Osteoblast (primary cell): ENCODE measurements around the gene HCN1. TPM values are rescaled to one million over a fixed set of nuclear protein-coding genes. Genes with fewer than 3 reads are reported as not detected.

Experiments
- DNase-seq: peaks from one replicate; pipeline ENCODE4 v3.0.0; 2011; ENCODE audit warnings: low spot score, mixed read lengths; ENCODE audit not compliant: insufficient read length; ENCODE audit errors: missing footprints
- H2AFZ ChIP-seq: 2 replicates; pipeline ENCODE4 v1.6.0; 2011; ENCODE audit warnings: mild to moderate bottlenecking, low read length
- H3K27ac ChIP-seq: 2 replicates; pipeline ENCODE4 v1.5.1; 2011; ENCODE audit warnings: mild to moderate bottlenecking, low read depth, low read length, moderate library complexity
- H3K27me3 ChIP-seq: 2 replicates; pipeline ENCODE4 v1.6.0; 2012; ENCODE audit warnings: mild to moderate bottlenecking, control low read depth, inconsistent platforms, low read length, moderate library complexity; ENCODE audit not compliant: insufficient read depth
- H3K36me3 ChIP-seq: 2 replicates; pipeline ENCODE4 v1.5.1; 2011; ENCODE audit warnings: mild to moderate bottlenecking, low read length, control low read depth, moderate library complexity; ENCODE audit not compliant: insufficient read depth
- H3K4me1 ChIP-seq: 2 replicates; pipeline ENCODE4 v1.5.1; 2011; ENCODE audit warnings: mild to moderate bottlenecking, low read length, control low read depth, moderate library complexity; ENCODE audit not compliant: insufficient read depth
- H3K4me2 ChIP-seq: 2 replicates; pipeline ENCODE4 v1.6.0; 2011; ENCODE audit warnings: mild to moderate bottlenecking, low read length; ENCODE audit not compliant: insufficient read depth
- H3K4me3 ChIP-seq: fragments of 200-600 bp; sonication (generic); 3 replicates; pipeline ENCODE4 v1.5.1; 2012; ENCODE audit warnings: mild to moderate bottlenecking, low read length, inconsistent platforms; ENCODE audit not compliant: insufficient read depth
- H3K79me2 ChIP-seq: 2 replicates; pipeline ENCODE4 v1.6.0; 2012; ENCODE audit warnings: mild to moderate bottlenecking, low read length, control low read depth, inconsistent platforms; ENCODE audit not compliant: insufficient read depth
- H3K9me3 ChIP-seq: 2 replicates; pipeline ENCODE4 v1.5.1; 2011; ENCODE audit warnings: low read depth, low read length, control low read depth
- H4K20me1 ChIP-seq: 2 replicates; pipeline ENCODE4 v1.6.0; 2012; ENCODE audit warnings: mild to moderate bottlenecking, low read length, control low read depth; ENCODE audit not compliant: insufficient read depth
- CTCF ChIP-seq: IDR thresholded peaks from 2 replicates; pipeline ENCODE4 v1.5.1; 2011; ENCODE audit warnings: mild to moderate bottlenecking, low read depth, low read length, moderate library complexity; ENCODE audit errors: extremely low read depth
- total RNA-seq: library from RNA; depleted of rRNA; stranded (reverse); fragments of >200 nt; gene quantifications from 2 replicates; pipeline ENCODE4 v1.2.3, GENCODE V29; 2012

HCN1 gene
- total RNA-seq, 1 donor = not detected

GRCh38 chr5:45410304-45410995, 285.7 kb downstream of the HCN1 start:
- no peak overlapping the region for H3K27ac ChIP-seq
- no peaks in the 10 kb centered on the region for H3K36me3 ChIP-seq
- no peak for TF ChIP-seq CTCF
- no peak for DNase-seq
- H3K4me3 ChIP-seq = no peak overlapping the region
- no peak overlapping the region for H3K4me2 ChIP-seq
- H3K79me2 ChIP-seq = no peaks in the 10 kb centered on the region
- no peaks in the 10 kb centered on the region for H3K27me3 ChIP-seq
- no peaks in the 10 kb centered on the region for H3K9me3 ChIP-seq
- H2AFZ ChIP-seq = no peak overlapping the region
- no peaks in the 10 kb centered on the region for H4K20me1 ChIP-seq
- H3K4me1 ChIP-seq = no peaks in the 10 kb centered on the region

- H3K27me3 ChIP-seq = no peaks in the 10 kb centered on the region
- TF ChIP-seq CTCF = no peak
- H3K27ac ChIP-seq = no peak overlapping the region
- H3K79me2 ChIP-seq = no peaks in the 10 kb centered on the region
- no peaks in the 10 kb centered on the region for H4K20me1 ChIP-seq
- no peaks in the 10 kb centered on the region for H3K36me3 ChIP-seq
- H2AFZ ChIP-seq = no peak overlapping the region
- no peaks in the 10 kb centered on the region for H3K4me1 ChIP-seq
- H3K4me3 ChIP-seq = no peak overlapping the region
- H3K9me3 ChIP-seq = no peaks in the 10 kb centered on the region
- no peak for DNase-seq
- no peak overlapping the region for H3K4me2 ChIP-seq
Observed at GRCh38 chr5:45408067-45408466, 288.1 kb downstream of the HCN1 start.

GRCh38 chr5:45402804-45403455, 293.2 kb downstream of the HCN1 start:
- H3K4me1 ChIP-seq = no peaks in the 10 kb centered on the region
- H4K20me1 ChIP-seq = no peaks in the 10 kb centered on the region
- H3K4me2 ChIP-seq = no peak overlapping the region
- no peaks in the 10 kb centered on the region for H3K36me3 ChIP-seq
- no peaks in the 10 kb centered on the region for H3K79me2 ChIP-seq
- H3K27ac ChIP-seq = no peak overlapping the region
- no peaks in the 10 kb centered on the region for H3K9me3 ChIP-seq
- DNase-seq = no peak
- no peak overlapping the region for H3K4me3 ChIP-seq
- no peak for TF ChIP-seq CTCF
- no peaks in the 10 kb centered on the region for H3K27me3 ChIP-seq
- no peak overlapping the region for H2AFZ ChIP-seq

GRCh38 chr5:45399041-45399440, 297.1 kb downstream of the HCN1 start:
- no peak overlapping the region for H3K4me2 ChIP-seq
- no peaks in the 10 kb centered on the region for H3K79me2 ChIP-seq
- H2AFZ ChIP-seq = no peak overlapping the region
- no peak for TF ChIP-seq CTCF
- no peak overlapping the region for H3K27ac ChIP-seq
- H3K9me3 ChIP-seq = no peaks in the 10 kb centered on the region
- H3K27me3 ChIP-seq = no peaks in the 10 kb centered on the region
- H3K4me1 ChIP-seq = no peaks in the 10 kb centered on the region
- no peaks in the 10 kb centered on the region for H4K20me1 ChIP-seq
- H3K36me3 ChIP-seq = no peaks in the 10 kb centered on the region
- no peak overlapping the region for H3K4me3 ChIP-seq
- DNase-seq = no peak
